Gastroesophageal sphincter (tissue), 4 donors: ENCODE data around the gene KBTBD8. TPM values are rescaled to one million over a fixed set of nuclear protein-coding genes. Genes with fewer than 3 reads are reported as not detected.

Experiments
- ATAC-seq: fragments of 150-250 bp; one replicate; pipeline ENCODE4 v1.9.1; 2016; ENCODE audit warnings: mild to moderate bottlenecking, moderate library complexity
- H3K27ac ChIP-seq, 4 donors: fragments of 200-600 bp; sonication (generic) in 3 of 4; 1 replicate in 3 of 4; 2 replicates in 1 of 4; pipeline ENCODE4 v1.5.1; 2016 to 2019
- H3K27me3 ChIP-seq: fragments of 200-600 bp; sonication (generic); one replicate; pipeline ENCODE4 v1.5.1; 2019
- H3K36me3 ChIP-seq, 2 donors: fragments of 200-600 bp; sonication (generic); one replicate each; pipeline ENCODE4 v1.5.1; 2019; ENCODE audit warnings: control low read depth in 1 of 2
- H3K4me1 ChIP-seq, 3 donors: fragments of 200-600 bp; sonication (generic); 1 replicate in 2 of 3; 2 replicates in 1 of 3; pipeline ENCODE4 v1.5.1; 2016 to 2019; ENCODE audit warnings: control low read depth in 2 of 3
- H3K4me3 ChIP-seq, 2 donors: fragments of 200-600 bp; sonication (generic); one replicate each; pipeline ENCODE4 v1.5.1; 2019; ENCODE audit warnings: mild to moderate bottlenecking in 1 of 2, moderate library complexity in 1 of 2
- H3K9me3 ChIP-seq, 3 donors: fragments of 200-600 bp; sonication (generic); one replicate each; pipeline ENCODE4 v1.5.1; 2017 to 2019; ENCODE audit warnings: control low read depth in 2 of 3
- EP300 ChIP-seq: sonication (generic); formaldehyde crosslinking; IDR thresholded peaks from one replicate; pipeline ENCODE4 v1.6.1; 2017; ENCODE audit warnings: antibody characterized with exemption, mild to moderate bottlenecking
- POLR2A ChIP-seq, 2 donors: fragments of 450-650 bp; IDR thresholded peaks; one replicate each; pipeline ENCODE4 v1.6.1; 2017; ENCODE audit warnings: antibody characterized with exemption in 2 of 2, mild to moderate bottlenecking in 2 of 2, moderate library complexity in 1 of 2
- POLR2AphosphoS5 ChIP-seq: sonication (generic); formaldehyde crosslinking; IDR thresholded peaks from one replicate; pipeline ENCODE4 v1.6.1; 2017; ENCODE audit warnings: antibody characterized with exemption
- WGBS, 2 donors: methylation state at CpG; one replicate each; pipeline ENCODE4 v1.1.5; 2018; ENCODE audit warnings: low coverage in 1 of 2; 5-methylcytosine and 5-hydroxymethylcytosine counted together
- total RNA-seq, 4 donors: library from RNA; depleted of rRNA; stranded (reverse); fragments of >200 nt; gene quantifications; one replicate each; pipeline ENCODE4 v1.1.0, GENCODE V29; 2016
- TF ChIP-seq, protein P1 (sequence below), 4 experiments: fragments of 200-600 bp in 2 of 4; fragments of 450-650 bp in 2 of 4; sonication (generic) in 1 of 4; IDR thresholded peaks; one replicate each; pipeline ENCODE4 v1.5.1; 2017 to 2019; ENCODE audit warnings: antibody characterized with exemption in 4 of 4, mild to moderate bottlenecking in 2 of 4, moderate library complexity in 2 of 4

The KBTBD8 gene
- total RNA-seq, 4 donors from 2014 or later = 1.1 to 5.4 (median 3.2) TPM

DNA sequence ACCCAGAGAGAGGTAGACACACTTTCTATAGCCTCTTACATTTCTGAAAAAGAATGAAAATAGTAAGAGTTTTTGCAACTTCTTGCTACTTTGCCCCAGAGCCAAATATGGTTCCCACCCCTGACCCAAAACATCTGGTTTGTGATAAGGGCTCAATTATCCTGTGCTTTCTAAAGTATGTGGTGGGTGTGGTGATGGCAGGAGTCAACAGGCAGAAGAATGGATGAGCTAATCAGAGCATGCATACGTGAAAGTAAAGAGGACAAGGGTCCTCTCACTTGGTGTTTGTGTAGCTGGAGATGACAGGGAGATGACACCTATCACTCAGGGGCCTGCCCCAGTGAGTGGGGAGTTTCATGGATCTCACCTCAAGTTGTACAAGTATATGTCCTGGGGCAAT, 19.1 kb downstream of the KBTBD8 start:
- H3K4me1 ChIP-seq = peaks cover 0 to 6% (median 0%) of the 10 kb centered on the region in 3 donors
- no peak for ATAC-seq
- no peaks in the 10 kb centered on the region for H3K36me3 ChIP-seq
- no peaks in the 10 kb centered on the region for H3K27me3 ChIP-seq
- TF ChIP-seq, protein P1, sequence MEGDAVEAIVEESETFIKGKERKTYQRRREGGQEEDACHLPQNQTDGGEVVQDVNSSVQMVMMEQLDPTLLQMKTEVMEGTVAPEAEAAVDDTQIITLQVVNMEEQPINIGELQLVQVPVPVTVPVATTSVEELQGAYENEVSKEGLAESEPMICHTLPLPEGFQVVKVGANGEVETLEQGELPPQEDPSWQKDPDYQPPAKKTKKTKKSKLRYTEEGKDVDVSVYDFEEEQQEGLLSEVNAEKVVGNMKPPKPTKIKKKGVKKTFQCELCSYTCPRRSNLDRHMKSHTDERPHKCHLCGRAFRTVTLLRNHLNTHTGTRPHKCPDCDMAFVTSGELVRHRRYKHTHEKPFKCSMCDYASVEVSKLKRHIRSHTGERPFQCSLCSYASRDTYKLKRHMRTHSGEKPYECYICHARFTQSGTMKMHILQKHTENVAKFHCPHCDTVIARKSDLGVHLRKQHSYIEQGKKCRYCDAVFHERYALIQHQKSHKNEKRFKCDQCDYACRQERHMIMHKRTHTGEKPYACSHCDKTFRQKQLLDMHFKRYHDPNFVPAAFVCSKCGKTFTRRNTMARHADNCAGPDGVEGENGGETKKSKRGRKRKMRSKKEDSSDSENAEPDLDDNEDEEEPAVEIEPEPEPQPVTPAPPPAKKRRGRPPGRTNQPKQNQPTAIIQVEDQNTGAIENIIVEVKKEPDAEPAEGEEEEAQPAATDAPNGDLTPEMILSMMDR (IDR thresholded peaks at IDR 0.05) = no peak
- TF ChIP-seq EP300 (no peak), POLR2AphosphoS5 (no peak), POLR2A (IDR thresholded peaks at IDR 0.05) (no peak)
- no peak overlapping the region for H3K27ac ChIP-seq
- no peaks in the 10 kb centered on the region for H3K9me3 ChIP-seq
- WGBS, 2 donors = 50 to 60% methylated on average over 1 of the region's 1 CpG
- no peak overlapping the region for H3K4me3 ChIP-seq

DNA sequence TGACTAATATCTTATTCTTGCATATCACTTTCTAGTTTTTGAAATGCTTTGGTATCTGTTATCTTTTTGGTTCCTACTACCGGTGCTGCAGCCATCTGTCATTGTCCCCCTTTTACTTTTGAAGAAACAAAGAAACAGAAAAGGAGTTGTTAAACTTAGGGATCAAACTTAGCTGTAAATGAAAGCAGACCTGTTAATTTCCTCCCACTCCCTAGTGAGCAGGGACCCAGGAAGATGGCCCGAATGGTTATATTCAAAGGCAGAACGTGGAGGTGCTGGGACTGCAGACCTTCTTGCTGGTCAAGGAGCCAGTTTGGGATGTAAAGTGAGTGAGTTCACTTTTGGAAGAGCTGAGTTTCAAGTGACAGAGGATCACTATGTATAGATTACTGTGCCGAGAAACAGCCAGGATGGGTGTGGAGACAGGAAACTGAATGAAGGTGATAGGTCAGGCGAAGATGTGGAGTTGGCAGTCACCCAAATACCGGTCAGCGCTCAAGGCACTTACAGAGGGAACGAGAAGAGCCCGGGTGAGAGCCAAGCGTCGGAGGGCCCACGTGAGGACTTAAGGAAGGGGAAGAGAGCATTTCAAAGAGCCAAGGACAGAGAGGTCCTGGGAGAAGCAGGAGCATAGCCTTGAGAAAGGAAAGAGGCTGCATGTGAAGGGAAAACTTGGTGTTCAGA, 20.1 kb downstream of the KBTBD8 start:
- no peak for ATAC-seq
- 16 to 21% methylated on average over 11 to 12 of the region's 12 CpGs for WGBS, 2 donors
- Histone ChIP-seq H3K27ac (no peak overlapping the region), H3K9me3 (no peaks in the 10 kb centered on the region), H3K4me1 (peaks cover 0 to 6% (median 0%) of the 10 kb centered on the region in 3 donors), H3K4me3 (no peak overlapping the region), H3K36me3 (no peaks in the 10 kb centered on the region), H3K27me3 (no peaks in the 10 kb centered on the region)
- TF ChIP-seq POLR2A (IDR thresholded peaks at IDR 0.05) = no peak
- TF ChIP-seq EP300 = no peak
- no peak for TF ChIP-seq POLR2AphosphoS5
- TF ChIP-seq, protein P1 (IDR thresholded peaks at IDR 0.05) = no peak

DNA sequence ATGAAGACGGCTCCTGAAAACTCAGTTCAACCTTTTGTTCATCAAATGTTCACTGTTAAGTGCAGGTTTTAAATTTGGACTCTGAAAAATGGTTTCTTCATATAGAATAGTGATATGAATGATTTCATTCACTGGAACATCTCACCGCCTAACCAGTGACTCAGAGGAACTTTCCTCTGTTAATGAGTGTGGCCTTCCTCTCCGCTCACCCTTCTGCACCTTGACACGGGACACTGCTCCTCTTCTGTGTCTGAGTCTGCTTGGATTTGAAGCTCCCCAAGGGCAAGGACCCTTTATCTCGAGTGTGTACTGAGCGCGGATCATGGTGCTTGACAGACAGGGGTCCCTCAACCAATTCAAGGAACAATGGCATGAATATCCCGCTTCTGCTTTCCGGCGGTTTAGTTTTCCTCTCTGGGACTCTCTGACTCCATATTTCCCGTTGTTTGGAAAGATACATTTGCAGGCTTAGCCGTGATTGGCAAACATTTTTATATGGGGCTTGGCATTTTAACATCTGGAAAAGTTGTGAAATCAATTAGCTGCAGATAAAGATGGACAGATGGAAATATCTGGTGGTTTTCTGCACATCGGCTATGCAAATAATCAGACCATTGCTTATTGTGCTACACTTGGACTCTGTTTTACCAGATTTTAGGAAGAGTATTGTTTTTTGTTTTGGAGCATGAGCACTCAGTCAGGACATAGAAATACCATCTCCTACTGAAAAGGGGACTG, 20.9 kb downstream of the KBTBD8 start:
- TF ChIP-seq POLR2A (IDR thresholded peaks at IDR 0.05) (no peak), EP300 (no peak), POLR2AphosphoS5 (no peak)
- TF ChIP-seq, protein P1 (IDR thresholded peaks at IDR 0.05) = no peak
- no peaks in the 10 kb centered on the region for H3K36me3 ChIP-seq
- no peaks in the 10 kb centered on the region for H3K27me3 ChIP-seq
- 83 to 87% methylated on average over 8 to 13 of the region's 13 CpGs for WGBS, 2 donors
- H3K4me1 ChIP-seq = peaks cover 0 to 6% (median 0%) of the 10 kb centered on the region in 3 donors
- no peaks in the 10 kb centered on the region for H3K9me3 ChIP-seq
- H3K27ac ChIP-seq = no peak overlapping the region
- no peak overlapping the region for H3K4me3 ChIP-seq
- ATAC-seq = no peak

DNA sequence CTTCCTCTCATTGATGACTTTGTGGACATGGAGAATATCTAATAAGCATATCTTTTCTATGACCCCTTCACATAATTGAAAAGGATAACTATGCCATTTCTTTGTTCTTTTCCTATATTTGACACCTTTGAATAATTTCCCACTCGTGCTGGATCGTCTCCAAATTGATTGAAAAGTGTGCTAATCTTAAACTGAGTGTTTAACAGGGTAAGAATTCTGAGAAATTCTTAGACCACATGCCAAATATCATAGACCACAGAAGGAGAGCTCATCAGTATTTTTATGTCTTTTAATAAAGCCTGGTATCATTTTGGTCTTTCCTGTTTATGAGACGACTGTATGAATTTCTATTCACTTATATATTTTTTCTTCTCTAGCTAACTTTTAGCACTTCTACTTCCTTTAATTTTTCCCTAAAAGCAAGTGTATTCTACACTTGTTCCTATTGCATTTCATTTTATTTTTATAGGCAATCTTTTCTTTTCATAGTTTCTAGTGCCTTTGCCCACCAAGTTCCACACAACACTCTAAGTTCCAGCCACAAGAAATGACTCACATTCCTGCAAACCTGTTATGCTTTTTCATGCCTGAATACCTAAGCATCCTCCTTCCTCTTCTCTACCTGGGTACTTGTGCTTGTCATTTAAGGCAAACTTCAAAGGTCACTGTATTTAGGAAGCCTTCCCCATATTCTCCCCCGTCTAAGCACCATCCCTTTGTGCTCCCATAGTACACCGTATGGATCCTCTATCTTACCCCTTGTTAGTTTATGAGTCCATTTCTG, 30.1 kb downstream of the KBTBD8 start:
- WGBS, 2 donors = 75 to 85% methylated on average over 5 of the region's 5 CpGs
- H3K27me3 ChIP-seq = no peaks in the 10 kb centered on the region
- TF ChIP-seq, protein P1 (IDR thresholded peaks at IDR 0.05) = no peak
- TF ChIP-seq POLR2A (IDR thresholded peaks at IDR 0.05) (no peak), EP300 (no peak), POLR2AphosphoS5 (no peak)
- no peaks in the 10 kb centered on the region for H3K4me1 ChIP-seq
- H3K9me3 ChIP-seq = no peaks in the 10 kb centered on the region
- no peaks in the 10 kb centered on the region for H3K36me3 ChIP-seq
- H3K27ac ChIP-seq = no peak overlapping the region
- no peak for ATAC-seq
- H3K4me3 ChIP-seq = no peak overlapping the region
